NCI-H128 (cell line): ENCODE measurements around the gene AUTS2.

Experiments used
- DNase-seq: peaks from one replicate; lab custom pipeline; 2025; ENCODE audit not compliant: unreplicated experiment; lab: John Stamatoyannopoulos, UW

AUTS2 gene

DNA sequence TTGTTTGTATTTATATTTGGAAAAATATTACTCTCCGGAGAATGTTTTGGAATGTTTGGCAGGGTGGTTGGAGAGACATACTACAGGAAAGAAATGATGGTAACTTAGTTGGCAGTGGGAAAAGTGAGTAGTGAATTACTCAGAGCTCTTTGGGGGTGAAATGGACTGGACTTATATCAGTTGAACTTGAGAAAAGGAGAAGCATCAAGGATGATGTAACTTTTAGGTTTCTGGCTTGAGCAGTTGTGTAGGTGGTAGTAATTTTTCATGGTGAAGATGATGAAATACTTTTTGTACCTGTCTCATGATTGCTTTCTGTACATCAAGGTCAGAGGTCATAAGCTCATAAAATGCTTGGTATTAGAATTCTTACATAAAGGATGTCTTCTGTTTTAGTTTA is 617.2 kb downstream of the AUTS2 start:
- no peak for DNase-seq

DNA sequence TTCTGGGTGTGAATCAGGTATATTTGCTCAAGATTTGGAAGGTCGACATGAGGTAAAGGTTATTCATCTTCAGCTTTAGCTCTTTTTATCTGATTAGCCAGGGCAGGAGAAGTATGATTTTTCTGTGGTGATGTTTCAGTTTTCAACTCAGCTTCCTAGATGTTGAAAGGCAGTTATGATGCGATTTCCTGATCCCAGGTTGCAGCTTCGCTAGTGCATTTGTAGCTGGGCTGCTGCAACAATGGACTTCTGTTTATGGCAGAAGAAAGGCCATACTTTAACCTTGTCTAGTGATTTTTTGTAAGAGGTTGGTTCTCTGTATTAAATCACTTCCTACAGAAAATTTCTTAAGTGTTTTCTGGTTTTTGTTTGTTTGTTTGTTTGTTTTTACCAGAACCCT is 619.3 kb downstream of the AUTS2 start:
- DNase-seq = no peak

DNA sequence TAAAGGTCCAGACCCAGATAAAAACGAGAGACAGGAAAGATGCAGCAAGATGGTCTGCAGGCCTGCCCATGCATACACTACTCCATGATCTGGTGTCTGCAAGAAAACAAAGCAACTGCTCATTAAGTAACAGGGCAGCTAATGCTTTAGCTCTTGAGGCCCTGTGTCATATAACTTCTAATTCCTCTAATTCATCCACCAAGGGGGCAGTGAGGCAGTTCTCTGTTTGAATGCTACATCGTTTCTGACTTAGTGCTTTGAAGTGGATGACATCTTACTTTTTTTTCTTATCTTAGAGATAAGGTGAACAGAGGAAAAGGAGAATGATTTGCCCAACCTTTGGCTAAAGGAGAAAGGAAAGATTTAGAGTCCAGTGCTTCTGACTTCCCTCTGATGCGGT is 619.7 kb downstream of the AUTS2 start:
- DNase-seq = no peak

DNA sequence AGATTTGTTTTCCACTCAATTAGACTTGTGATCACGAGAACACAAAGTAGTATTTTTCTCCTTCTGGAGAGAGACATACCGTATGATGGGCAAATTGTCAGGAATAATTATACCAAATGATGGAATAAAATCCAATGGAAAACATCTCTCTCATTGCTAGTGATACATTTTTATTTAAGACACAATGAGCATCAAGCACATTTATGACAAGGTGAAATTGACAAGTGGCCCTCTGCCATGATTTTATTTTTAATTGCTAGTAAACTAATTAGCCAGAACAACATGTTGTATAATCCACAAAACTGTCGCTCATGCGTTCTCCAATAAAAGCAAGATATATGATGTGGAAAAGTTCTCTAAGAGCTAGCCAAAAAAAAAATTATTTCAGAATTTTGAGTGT is 620.8 kb downstream of the AUTS2 start:
- DNase-seq = no peak

DNA sequence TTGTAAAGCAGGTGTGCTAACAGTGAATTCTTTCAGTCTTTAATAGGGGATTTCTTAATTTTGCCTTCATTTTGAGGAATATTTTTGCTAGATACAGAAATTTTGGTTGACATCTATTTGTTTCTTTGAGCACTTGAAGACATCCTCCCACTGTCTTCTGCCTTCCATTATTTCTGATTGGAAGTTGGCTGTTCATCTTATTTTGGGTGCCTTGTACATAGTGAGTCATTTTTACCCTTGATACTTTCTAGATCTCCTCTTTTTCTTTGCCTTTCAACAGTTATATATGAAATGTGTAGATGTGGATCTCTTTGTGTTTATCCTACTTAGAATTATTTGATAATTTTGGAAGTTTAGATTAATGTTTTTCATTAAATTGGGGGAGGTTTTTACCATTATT is 631.0 kb downstream of the AUTS2 start:
- DNase-seq = no peak

DNA sequence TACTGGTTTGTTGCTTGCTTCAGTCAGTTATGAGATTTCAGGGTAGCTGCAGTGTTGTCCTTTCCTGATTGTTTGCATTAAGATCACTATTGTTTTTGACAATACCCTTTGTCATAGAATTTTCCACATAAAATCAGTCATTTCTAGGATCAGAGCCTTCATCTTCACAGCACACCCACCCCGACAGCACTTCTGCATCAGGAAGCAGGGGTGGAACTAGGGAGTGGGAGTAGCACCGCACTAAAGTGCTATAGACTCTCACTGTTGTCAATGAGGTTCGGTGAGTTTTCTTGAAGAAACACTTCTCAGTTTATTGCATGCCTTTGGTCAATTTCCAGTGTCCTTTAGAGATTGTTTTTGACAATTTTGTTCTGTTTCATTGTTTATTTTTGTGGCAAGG is 632.5 kb downstream of the AUTS2 start:
- no peak for DNase-seq

DNA sequence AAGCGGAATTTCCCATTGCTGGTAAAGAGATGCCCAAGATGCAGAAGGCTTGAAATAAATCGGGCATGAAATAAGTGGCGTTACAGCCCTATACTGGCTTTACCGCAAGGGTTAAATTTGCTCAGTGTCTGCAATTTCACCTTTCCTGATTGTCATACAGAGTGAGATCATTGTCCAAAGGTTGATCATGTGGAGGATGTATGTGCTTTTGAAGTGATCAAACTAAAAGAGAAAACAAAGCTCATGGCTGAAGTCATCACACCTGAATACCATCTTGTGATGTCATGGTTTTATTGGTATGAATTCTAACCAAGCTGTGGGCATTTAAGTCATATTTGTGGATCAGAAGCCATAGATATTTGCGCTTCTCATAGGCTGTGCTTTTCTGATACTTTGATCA is 635.5 kb downstream of the AUTS2 start:
- DNase-seq = no peak

DNA sequence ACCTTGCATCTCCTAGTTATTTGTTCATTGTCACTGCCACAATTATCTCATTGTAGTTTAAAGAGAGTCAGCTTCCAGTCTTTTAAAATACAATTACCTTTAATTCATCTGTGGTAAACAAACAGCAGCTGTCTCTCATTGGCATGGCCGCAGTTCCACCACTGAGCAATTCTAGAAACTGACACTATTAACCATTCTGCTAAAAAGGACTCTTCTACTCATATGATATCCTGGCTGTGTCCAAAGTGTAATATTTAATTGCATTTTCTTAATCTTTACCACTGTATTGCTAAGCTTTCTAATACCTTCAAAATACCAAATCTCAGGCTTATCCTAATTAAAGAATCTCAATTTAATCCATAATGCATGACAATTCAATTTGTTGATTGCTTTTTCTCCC is 639.0 kb downstream of the AUTS2 start:
- DNase-seq = no peak

DNA sequence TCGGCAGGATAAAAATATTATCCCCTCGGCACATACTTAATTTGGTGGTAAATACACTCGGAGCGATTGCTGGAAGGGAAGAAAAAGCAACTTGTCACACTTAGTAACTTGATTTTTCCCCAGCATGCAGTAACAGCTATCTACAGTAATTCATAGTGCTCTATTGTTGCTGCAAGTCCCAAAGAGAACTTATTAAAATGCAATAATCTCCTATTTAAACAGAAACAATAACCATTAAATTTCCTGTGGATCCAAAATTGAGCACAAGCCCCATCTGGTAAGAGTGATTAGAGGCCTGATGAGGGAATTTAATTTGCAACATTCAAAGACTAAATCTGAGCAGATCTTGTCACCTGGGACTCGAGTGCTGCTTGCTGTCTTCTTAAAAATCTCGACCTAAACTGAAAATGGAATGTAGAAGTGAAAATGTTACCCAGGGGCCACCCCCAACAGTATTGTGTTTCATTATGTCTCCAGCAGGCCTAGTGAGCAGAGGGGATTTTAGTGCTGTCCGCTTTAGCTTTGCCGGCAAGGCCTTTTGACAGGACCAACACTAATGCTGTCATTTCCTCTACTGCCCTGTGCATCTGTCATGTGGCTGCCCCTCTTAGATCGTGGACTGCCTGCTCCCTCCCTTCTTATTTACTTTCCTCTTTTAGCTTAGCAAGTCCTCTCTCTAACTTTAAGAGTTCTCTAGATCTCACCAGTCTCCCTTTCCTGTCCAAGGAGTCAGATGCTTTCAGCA is 639.7 kb downstream of the AUTS2 start:
- DNase-seq = no peak

DNA sequence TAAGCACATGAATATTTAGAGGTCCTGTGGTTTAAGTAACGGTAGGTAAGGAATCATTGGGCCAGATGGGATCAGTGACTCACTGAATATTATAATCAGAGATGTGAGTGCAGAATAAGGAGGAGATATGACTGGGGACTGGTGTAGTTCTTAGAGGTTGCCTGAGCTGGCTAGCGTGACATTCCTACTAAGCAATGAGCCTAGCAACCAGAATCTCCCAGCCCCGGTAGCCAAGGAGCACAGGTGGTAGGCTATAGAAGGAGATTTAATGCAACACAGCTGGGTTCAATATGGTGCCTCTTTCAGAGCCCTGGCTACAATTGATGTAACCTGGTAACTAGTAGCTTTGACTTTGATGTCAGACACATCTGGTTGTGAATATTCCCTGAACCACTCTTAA is 641.6 kb downstream of the AUTS2 start:
- DNase-seq = no peak

DNA sequence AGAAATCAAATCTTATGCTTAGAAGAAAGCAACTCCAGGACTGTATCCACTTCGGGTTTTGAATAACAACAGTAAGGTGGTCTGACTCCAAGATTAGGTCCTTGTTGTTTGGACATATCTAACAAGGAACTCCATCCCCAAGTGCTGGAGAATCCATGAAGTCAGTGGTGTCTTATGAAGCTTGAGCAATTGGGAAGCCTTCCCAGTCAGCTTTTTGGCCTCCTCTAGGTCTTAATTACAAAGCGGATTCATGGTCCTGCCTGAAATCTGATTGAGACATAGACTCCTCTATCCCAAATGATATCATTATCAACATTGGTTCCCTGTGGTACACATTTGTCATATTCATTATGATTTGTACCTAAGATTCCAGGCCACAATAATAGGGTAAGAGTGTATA is 642.6 kb downstream of the AUTS2 start:
- DNase-seq = no peak

DNA sequence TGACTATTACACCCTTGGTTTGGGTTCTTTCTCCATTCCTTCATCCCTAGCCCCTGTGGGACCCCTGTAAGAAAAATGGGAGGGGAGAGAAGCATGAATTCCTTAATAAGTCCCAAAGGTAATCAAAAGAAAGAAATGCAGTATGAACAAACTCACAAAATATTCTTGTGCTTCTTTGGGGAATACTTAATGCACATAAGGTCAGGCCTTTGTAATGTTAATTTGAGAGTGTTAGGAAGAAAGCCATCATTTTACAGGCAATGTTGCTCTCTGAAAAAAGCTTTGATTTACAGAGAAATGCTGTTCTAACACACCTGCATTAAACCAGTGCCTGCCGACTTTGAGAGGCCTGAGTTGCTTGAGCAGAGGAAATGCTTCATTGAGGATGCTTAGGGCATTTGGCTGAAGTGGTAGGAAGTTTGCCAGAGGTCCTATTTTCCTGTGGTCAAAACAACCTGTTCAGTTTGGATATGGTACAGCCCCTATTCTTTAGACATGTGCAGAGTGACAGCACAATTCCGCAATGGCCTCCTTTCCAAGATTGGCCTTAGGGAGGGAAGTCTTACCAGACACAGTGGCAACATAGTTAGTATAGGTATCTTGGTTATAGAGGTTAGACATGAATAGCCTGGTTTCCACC is 643.4 kb downstream of the AUTS2 start:
- DNase-seq = no peak

DNA sequence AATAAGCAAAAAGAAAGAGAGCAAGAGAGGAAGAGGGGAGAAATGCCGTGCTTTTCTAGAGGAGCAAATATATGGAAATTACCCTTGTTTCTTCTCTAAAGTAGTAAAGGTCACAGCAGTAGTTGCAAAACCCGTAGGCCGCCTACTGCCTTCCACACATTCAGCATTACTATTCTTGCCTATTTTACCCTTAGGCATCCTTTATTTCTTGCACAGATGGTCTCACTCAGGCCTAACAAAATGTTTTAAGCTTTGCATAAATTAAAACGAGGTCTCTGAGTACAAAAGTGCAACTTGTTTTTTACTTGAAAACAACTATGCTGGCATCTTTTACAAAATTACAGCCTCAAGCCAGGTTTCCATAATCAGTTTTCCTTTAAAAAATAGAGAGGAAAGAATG is 644.6 kb downstream of the AUTS2 start:
- DNase-seq = no peak

DNA sequence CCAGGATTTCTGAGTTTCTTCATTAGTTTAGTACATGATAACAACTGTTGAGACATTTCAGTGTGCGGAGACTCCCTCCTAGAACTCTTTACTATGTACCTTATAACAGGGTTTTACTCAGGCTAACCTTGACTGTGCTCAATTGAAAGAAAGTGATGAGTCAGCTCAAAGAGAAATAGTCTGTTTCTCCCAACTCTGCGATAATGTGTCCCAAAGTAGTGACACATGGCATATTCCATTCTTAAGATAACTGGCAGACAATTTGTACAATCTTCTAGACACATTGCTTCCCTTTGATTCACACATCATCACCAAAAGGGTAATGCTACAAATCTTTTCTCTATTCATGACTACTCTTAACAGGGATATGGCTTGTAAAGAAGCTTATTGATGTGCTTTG is 645.2 kb downstream of the AUTS2 start:
- DNase-seq = no peak

DNA sequence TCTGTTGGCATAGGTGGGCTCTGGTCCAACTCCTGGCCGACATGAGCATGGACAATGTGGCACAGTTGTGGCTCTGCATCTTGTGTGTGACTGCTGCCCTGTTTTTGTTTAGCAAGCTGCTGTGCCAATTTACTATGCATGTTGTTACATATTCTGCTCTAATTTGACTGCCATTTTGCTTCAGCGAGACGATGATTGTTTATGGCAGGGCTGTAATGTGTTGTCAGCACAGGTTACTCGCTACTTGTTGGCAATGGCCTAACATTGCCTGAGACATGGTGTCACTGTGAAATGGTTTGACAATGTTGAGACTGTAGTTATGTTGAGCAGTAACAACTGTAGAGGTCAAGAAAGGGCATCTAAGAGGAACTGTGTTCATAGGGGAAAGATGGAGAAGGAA is 659.6 kb downstream of the AUTS2 start:
- no peak for DNase-seq

DNA sequence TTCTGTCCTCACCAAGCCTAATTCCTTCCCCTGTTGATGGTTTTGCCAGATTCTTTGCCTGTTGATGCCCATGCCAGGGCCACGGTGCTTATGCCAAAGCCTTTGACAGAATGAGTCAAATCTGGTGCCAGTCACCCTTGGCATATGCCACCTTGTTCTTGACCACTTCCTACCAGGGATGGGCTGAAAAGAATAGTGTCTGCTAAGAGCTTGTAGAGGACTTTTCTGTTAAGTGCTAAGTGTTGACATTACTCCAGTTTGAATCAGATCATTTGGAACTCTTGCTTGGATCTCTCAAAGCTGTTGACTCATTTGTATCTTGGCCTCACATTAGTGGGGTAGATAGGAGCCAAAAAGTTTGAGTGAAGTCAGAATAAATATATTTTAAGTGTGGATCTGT is 661.2 kb downstream of the AUTS2 start:
- no peak for DNase-seq

DNA sequence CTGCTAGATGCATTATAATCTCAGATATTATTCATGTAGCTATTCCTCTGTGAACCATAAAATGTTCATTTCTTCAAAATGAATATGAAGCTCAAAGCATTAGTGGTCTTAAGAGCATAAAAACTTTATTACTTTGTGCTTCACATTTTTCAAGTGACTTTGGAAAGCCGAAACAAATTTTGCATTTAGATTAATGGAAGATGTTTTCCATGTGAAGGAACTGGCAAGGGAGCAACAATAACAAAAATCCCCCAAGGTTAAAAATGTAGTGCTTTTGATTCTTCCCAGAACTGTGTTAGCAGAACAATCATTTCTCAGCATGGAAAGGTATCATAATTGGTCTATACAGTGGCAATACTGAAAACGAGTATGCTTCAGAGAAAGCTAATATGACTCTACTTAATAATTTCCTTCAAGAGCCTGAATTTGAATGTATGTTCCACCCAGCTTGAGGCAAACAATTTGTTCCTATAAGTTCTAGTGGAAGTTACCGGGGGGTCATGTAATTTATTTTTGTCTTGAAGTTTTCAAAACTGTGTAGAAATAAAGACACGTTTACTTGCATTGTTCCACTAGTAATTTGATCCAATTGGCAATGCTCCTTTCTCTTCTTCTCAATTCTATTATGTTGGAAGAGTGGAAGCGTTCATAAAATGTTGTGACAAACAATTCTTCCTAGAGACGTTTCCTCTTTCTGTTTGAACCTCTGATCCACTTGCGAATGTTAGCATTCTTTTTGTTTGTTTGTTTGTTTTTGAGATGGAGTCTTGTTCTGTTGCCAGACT is 665.4 kb downstream of the AUTS2 start:
- DNase-seq = no peak

DNA sequence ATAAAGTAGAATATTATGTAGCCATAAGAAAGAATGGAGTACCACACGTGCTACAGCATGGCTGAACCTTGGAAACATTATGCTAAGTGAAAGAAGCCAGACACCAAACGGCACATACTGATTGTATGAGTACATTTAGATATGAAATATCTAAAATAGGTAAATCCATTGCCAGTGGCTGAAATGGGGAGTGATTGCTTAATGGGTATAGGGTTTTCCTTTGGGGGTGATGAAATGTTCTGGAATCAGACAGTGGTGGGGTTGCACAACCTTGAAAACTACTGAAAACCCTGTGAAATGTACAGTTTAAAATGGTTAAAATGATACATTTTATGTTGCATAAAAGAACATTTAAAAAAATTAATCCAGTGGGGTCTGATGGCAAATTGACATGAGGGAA is 667.9 kb downstream of the AUTS2 start:
- no peak for DNase-seq

DNA sequence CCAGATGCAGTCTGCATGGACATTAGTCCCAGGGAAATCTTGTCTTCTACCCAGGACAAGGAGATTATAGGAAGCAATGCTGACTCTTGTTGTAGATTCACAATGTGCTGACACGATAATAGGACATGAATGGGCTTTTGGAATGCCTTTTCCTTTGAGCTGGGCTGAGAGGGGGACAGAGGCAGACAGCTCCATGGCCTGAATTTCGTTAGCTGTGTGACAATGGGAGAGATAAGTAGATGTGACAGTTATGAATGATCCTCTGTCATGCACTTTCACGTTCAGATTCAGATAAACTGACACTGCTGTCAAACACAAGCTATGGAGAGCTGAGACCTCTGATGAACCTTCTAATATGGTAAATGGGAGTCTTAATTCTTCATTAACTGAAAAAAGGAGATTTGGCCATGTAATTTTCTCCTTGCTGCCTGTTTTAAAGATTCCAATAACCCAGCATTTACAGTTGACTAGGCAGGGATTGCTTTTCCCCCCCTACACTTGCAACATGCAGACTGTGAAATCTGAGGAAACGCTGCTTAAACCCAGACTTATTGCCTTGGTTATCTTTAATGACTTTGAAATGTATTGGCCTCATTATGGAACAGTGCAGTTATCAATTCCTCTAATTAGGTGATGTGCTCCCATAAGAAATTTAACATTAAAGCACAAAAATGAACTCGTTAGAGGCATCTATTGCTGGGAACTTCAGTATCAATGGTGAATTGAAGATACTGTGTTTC is 669.3 kb downstream of the AUTS2 start:
- DNase-seq = no peak

DNA sequence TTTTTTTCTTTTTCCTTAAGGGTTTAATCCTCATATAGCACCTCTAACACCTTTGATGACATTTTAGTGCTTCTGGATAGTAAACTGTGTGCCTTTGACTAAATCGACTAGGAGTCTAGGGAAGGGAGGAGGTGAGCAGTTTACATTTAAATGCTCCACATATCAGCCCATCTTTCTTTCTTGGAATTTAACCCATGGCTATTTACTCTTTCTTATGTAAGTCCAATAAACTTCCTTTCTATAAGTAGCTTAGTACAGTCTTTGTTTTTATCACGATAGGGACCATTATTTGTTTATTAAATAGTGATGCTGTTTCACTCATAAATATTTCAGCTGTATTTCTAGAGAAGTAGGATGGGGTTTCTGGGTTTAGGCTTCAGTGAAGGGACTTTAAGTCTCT is 669.9 kb downstream of the AUTS2 start:
- no peak for DNase-seq

DNA sequence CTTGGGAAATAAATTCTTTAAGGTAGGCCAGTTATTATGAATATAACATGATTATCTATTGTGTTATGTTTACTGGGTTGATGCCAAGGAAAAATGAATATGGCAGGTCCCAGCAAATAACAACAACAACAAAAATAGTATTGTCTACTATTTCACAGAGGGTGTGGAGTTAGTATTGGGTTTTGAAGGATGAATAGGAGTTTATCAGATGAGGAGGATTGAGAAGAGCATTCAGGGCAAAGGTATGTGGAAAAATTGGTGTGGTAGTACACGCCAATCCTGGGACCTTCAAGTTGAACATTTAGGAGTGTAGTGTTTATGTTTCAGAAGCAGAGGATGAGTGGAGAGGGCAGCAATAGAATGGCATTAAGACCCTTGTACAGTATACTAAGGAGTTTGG is 671.9 kb downstream of the AUTS2 start:
- no peak for DNase-seq
